Neural cell (in vitro differentiated cells): Measurements from ENCODE around the gene RIPOR2. TPM values are rescaled to one million over a fixed set of nuclear protein-coding genes. Genes with fewer than 3 reads are reported as not detected.

Experiments
- H2AFZ ChIP-seq: fragments of 200-600, 300-800 bp; sonication (generic), shearing (Covaris generic); 2 replicates; pipeline ENCODE4 v1.6.0; 2014; ENCODE audit warnings: low read depth, mild to moderate bottlenecking, antibody characterized with exemption, low read length, moderate library complexity
- H3F3A ChIP-seq: fragments of 200-600 bp; shearing (Covaris generic); 2 replicates; pipeline ENCODE4 v1.6.1; 2016; ENCODE audit warnings: mild to moderate bottlenecking, moderate library complexity, mixed read lengths, antibody characterized with exemption, low read length; ENCODE audit not compliant: insufficient read depth, poor library complexity, severe bottlenecking
- H3K27ac ChIP-seq: fragments of 200-600, 300-800 bp; sonication (generic), shearing (Covaris generic); 2 replicates; pipeline ENCODE4 v1.5.1; 2014; ENCODE audit warnings: mild to moderate bottlenecking, low read length, moderate library complexity
- H3K27me3 ChIP-seq: fragments of 300-800, 200-600 bp; sonication (generic), shearing (Covaris generic); 2 replicates; pipeline ENCODE4 v1.6.0; 2014; ENCODE audit warnings: mild to moderate bottlenecking, low read depth, low read length, moderate library complexity; ENCODE audit not compliant: insufficient read depth
- H3K36me3 ChIP-seq: fragments of 300-800, 200-600 bp; sonication (generic), shearing (Covaris generic); 2 replicates; pipeline ENCODE4 v1.5.1; 2014; ENCODE audit warnings: mild to moderate bottlenecking, antibody characterized with exemption, low read length, moderate library complexity; ENCODE audit not compliant: insufficient read depth
- H3K4me2 ChIP-seq: fragments of 300-800, 200-600 bp; sonication (generic), shearing (Covaris generic); 2 replicates; pipeline ENCODE4 v1.6.0; 2014; ENCODE audit warnings: mild to moderate bottlenecking, low read length
- H3K4me3 ChIP-seq: fragments of 300-800, 200-600 bp; sonication (generic), shearing (Covaris generic); 2 replicates; pipeline ENCODE4 v1.5.1; 2014; ENCODE audit warnings: mild to moderate bottlenecking, low read length, moderate library complexity
- H3K79me2 ChIP-seq: fragments of 200-600 bp; shearing (Covaris generic); replicated peaks from 2 replicates; pipeline ENCODE4 v1.6.0; 2014; ENCODE audit warnings: mild to moderate bottlenecking, low read length, moderate library complexity; ENCODE audit not compliant: insufficient read depth
- H3K9ac ChIP-seq: fragments of 300-800, 200-600 bp; sonication (generic), shearing (Covaris generic); 2 replicates; pipeline ENCODE4 v1.6.1; 2016; ENCODE audit warnings: mild to moderate bottlenecking, low read length, mixed read lengths
- H3K9me2 ChIP-seq: fragments of 200-600 bp; shearing (Covaris generic); 2 replicates; pipeline ENCODE4 v1.6.1; 2016; ENCODE audit warnings: mild to moderate bottlenecking, low read length, mixed read lengths; ENCODE audit not compliant: insufficient read depth
- H3K9me3 ChIP-seq: fragments of 200-600, 300-800 bp; sonication (generic), shearing (Covaris generic); 2 replicates; pipeline ENCODE4 v1.6.1; 2016; ENCODE audit warnings: mild to moderate bottlenecking, mixed run types, low read length, moderate library complexity, mixed read lengths
- H4K20me1 ChIP-seq: fragments of 200-600 bp; shearing (Covaris generic); 2 replicates; pipeline ENCODE4 v1.6.1; 2016; ENCODE audit warnings: mild to moderate bottlenecking, mixed run types; ENCODE audit not compliant: insufficient read depth
- CTCF ChIP-seq: fragments of 450-650 bp; IDR thresholded peaks from 2 replicates; pipeline ENCODE4 v1.5.1; 2014; ENCODE audit warnings: antibody characterized with exemption, mild to moderate bottlenecking, moderate library complexity; ENCODE audit not compliant: poor library complexity, severe bottlenecking
- EP300 ChIP-seq: fragments of 450-650 bp; conservative IDR thresholded peaks from 2 replicates; pipeline ENCODE4 v1.6.1; 2014; ENCODE audit warnings: antibody characterized with exemption, mild to moderate bottlenecking, moderate library complexity; ENCODE audit not compliant: poor library complexity, severe bottlenecking
- EZH2 ChIP-seq: fragments of 200-600, 300-800 bp; shearing (Covaris generic), sonication (generic); IDR thresholded peaks from 2 replicates; pipeline ENCODE4 v1.6.1; 2014; ENCODE audit warnings: antibody characterized with exemption, low read length, borderline replicate concordance, mild to moderate bottlenecking; ENCODE audit not compliant: insufficient read depth, poor library complexity, severe bottlenecking
- MXI1 ChIP-seq: fragments of 450-650 bp; conservative IDR thresholded peaks from 2 replicates; pipeline ENCODE4 v1.6.1; 2014; ENCODE audit warnings: antibody characterized with exemption, mild to moderate bottlenecking; ENCODE audit not compliant: poor library complexity, severe bottlenecking
- POLR2AphosphoS5 ChIP-seq: IDR thresholded peaks from 2 replicates; pipeline ENCODE4 v1.6.1; 2012
- RAD21 ChIP-seq: fragments of 450-650 bp; conservative IDR thresholded peaks from 2 replicates; pipeline ENCODE4 v1.6.1; 2014; ENCODE audit warnings: antibody characterized with exemption, mild to moderate bottlenecking, moderate library complexity
- REST ChIP-seq: IDR thresholded peaks from 2 replicates; pipeline ENCODE4 v1.6.1; 2012; ENCODE audit warnings: borderline replicate concordance
- SMC3 ChIP-seq: fragments of 450-650 bp; conservative IDR thresholded peaks from 2 replicates; pipeline ENCODE4 v1.6.1; 2014; ENCODE audit warnings: antibody characterized with exemption, mild to moderate bottlenecking, moderate library complexity; ENCODE audit not compliant: poor library complexity
- TAF1 ChIP-seq: IDR thresholded peaks from 2 replicates; pipeline ENCODE4 v1.6.1; 2012; ENCODE audit warnings: low read depth
- polyA plus RNA-seq: library from polyadenylated mRNA; depleted of rRNA; stranded (reverse); fragments of >200 nt; gene quantifications from 2 replicates; pipeline ENCODE4 v1.2.3, GENCODE V29; 2014

RIPOR2 gene
- polyA plus RNA-seq, 1 donor from 2014 or later, result 83.8 TPM

- no peaks in the 10 kb centered on the region for H3K79me2 ChIP-seq
- peaks cover 24% of the 10 kb centered on the region for H3K36me3 ChIP-seq
- no peak overlapping the region for H3K4me3 ChIP-seq
- no peaks in the 10 kb centered on the region for H3K27me3 ChIP-seq
- no peaks in the 10 kb centered on the region for H3K9me3 ChIP-seq
- H3K4me2 ChIP-seq, result no peak overlapping the region
- H3K9ac ChIP-seq, result no peak overlapping the region
- no peaks in the 10 kb centered on the region for H4K20me1 ChIP-seq
- H2AFZ ChIP-seq, result no peak overlapping the region
- H3F3A ChIP-seq, result no peaks in the 10 kb centered on the region
- no peak overlapping the region for H3K27ac ChIP-seq
- TF ChIP-seq RAD21 (no peak), SMC3 (no peak), POLR2AphosphoS5 (no peak), EZH2 (no peak), REST (no peak), MXI1 (no peak), CTCF (no peak), EP300 (no peak), TAF1 (no peak)
- no peaks in the 10 kb centered on the region for H3K9me2 ChIP-seq
Measured at GRCh38 chr6:24844903-24845302, 90.9 kb downstream of the RIPOR2 start.

- no peak overlapping the region for H2AFZ ChIP-seq
- H3K9ac ChIP-seq, result no peak overlapping the region
- peaks cover 24% of the 10 kb centered on the region for H3K36me3 ChIP-seq
- no peak overlapping the region for H3K4me3 ChIP-seq
- no peak overlapping the region for H3K27ac ChIP-seq
- TF ChIP-seq MXI1 (no peak), EP300 (no peak)
- H3K79me2 ChIP-seq, result no peaks in the 10 kb centered on the region
- no peaks in the 10 kb centered on the region for H3K27me3 ChIP-seq
- H3K9me2 ChIP-seq, result no peaks in the 10 kb centered on the region
- H3F3A ChIP-seq, result no peaks in the 10 kb centered on the region
- no peaks in the 10 kb centered on the region for H3K9me3 ChIP-seq
- H3K4me2 ChIP-seq, result no peak overlapping the region
- H4K20me1 ChIP-seq, result no peaks in the 10 kb centered on the region
Measured at GRCh38 chr6:24844061-24844460, 91.7 kb downstream of the RIPOR2 start.

GRCh38 chr6:24840187-24840586, 95.6 kb downstream of the RIPOR2 start:
- no peaks in the 10 kb centered on the region for H3K27me3 ChIP-seq
- H3F3A ChIP-seq, result no peaks in the 10 kb centered on the region
- H2AFZ ChIP-seq, result no peak overlapping the region
- no peaks in the 10 kb centered on the region for H3K9me3 ChIP-seq
- H3K79me2 ChIP-seq, result no peaks in the 10 kb centered on the region
- H3K9ac ChIP-seq, result no peak overlapping the region
- H3K36me3 ChIP-seq, result peaks cover 14% of the 10 kb centered on the region
- TF ChIP-seq MXI1 (no peak), EZH2 (no peak), REST (no peak), EP300 (no peak), RAD21 (no peak), POLR2AphosphoS5 (no peak)
- no peak overlapping the region for H3K4me3 ChIP-seq
- H4K20me1 ChIP-seq, result no peaks in the 10 kb centered on the region
- no peaks in the 10 kb centered on the region for H3K9me2 ChIP-seq
- H3K27ac ChIP-seq, result no peak overlapping the region
- H3K4me2 ChIP-seq, result no peak overlapping the region
